Activated CD4-positive, CD25-positive, alpha-beta regulatory T cell treated with anti-CD3 and anti-CD28 coated beads, Interleukin-2, amount 50 U/mL, for 72 hours (primary cell): ENCODE data around the gene RPS15.

Experiments
- DNase-seq: peaks from one replicate; pipeline ENCODE4 v3.0.0; 2021

Gene RPS15

GRCh38 chr19:1438035-1438932 is at the start of gene RPS15:
RPS15 (plus strand) TSS chr19:1438396; CDS start chr19:1438426, 30 bp downstream.
- peak; percentile 97 for DNase-seq

- no peak for DNase-seq
Measured at GRCh38 chr19:1388637-1389026, 49.6 kb upstream of the RPS15 start.

GRCh38 chr19:1389033-1389940 is 48.9 kb upstream of the RPS15 start:
- DNase-seq, result no peak

GRCh38 chr19:1390890-1391423 is 47.2 kb upstream of the RPS15 start:
- DNase-seq, result no peak

- no peak for DNase-seq
Measured at GRCh38 chr19:1392407-1392806, 45.8 kb upstream of the RPS15 start.

GRCh38 chr19:1392939-1393530 is 45.2 kb upstream of the RPS15 start:
- DNase-seq, result no peak

GRCh38 chr19:1393841-1394240 is 44.4 kb upstream of the RPS15 start:
- no peak for DNase-seq

GRCh38 chr19:1394252-1395193 is 43.7 kb upstream of the RPS15 start:
- DNase-seq, result no peak

- no peak for DNase-seq
Measured at GRCh38 chr19:1395194-1396018, 42.8 kb upstream of the RPS15 start.

- DNase-seq, result no peak
Measured at GRCh38 chr19:1396019-1396767, 42.0 kb upstream of the RPS15 start.

- DNase-seq, result no peak
Measured at GRCh38 chr19:1396768-1397679, 41.2 kb upstream of the RPS15 start.

GRCh38 chr19:1397838-1398237 is 40.4 kb upstream of the RPS15 start:
- no peak for DNase-seq

- no peak for DNase-seq
Measured at GRCh38 chr19:1399079-1399478, 39.1 kb upstream of the RPS15 start.

GRCh38 chr19:1399745-1400144 is 38.5 kb upstream of the RPS15 start:
- DNase-seq, result no peak

GRCh38 chr19:1400281-1401137 is 37.7 kb upstream of the RPS15 start:
- DNase-seq, result no peak

GRCh38 chr19:1401138-1401888 is 36.9 kb upstream of the RPS15 start, which contains the start of gene GAMT:
GAMT (minus strand) TSS chr19:1401542; CDS start chr19:1401476, 66 bp downstream.
- peak; percentile 53 for DNase-seq

GRCh38 chr19:1401889-1402217 is 36.3 kb upstream of the RPS15 start:
- no peak for DNase-seq
